Upper lobe of left lung (tissue), 4 donors: Measurements from ENCODE around the gene KCNJ18.
"Not testable (repeated sequence)": the region's sequence is repeated elsewhere in the genome, so short reads cannot be mapped to it uniquely, and the experiment has no call there.

Experiments
- EP300 ChIP-seq, 4 donors: sonication (generic); formaldehyde crosslinking; IDR thresholded peaks; one replicate each; pipeline ENCODE4 v1.5.1; 2017; ENCODE audit warnings: antibody characterized with exemption in 4 of 4, control low read depth in 2 of 4
- POLR2A ChIP-seq, 4 donors: fragments of 450-650 bp; IDR thresholded peaks; one replicate each; pipeline ENCODE4 v1.5.1; 2016 to 2017; ENCODE audit warnings: antibody characterized with exemption in 4 of 4, mild to moderate bottlenecking in 2 of 4
- TF ChIP-seq, protein P1 (sequence below), 6 experiments: fragments of 450-650 bp in 4 of 6; fragments of 200-600 bp in 2 of 6; sonication (generic) in 2 of 6; IDR thresholded peaks; one replicate each; pipeline ENCODE4 v1.5.1; 2016 to 2019; ENCODE audit warnings: antibody characterized with exemption in 6 of 6

DNA sequence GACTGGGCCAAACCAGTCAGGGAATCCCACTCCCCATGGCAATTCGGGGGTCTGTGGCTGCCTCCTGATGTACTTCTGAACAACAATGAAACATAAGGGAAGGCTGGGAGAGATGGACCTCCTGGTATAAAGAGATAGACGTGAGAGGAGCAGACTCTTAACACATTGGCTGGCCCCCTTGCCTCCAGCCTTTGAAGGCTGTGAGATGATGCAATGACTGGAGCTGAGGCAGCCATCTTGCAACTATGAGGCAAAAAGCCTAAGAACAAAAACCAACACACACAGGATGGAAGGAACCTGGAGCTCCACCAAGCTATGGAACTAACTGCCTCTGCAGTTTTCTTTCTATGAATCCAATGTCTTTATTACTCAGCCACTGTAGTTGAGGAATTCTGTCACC lies 58.8 kb downstream of the KCNJ18 start:
- TF ChIP-seq, protein P1, sequence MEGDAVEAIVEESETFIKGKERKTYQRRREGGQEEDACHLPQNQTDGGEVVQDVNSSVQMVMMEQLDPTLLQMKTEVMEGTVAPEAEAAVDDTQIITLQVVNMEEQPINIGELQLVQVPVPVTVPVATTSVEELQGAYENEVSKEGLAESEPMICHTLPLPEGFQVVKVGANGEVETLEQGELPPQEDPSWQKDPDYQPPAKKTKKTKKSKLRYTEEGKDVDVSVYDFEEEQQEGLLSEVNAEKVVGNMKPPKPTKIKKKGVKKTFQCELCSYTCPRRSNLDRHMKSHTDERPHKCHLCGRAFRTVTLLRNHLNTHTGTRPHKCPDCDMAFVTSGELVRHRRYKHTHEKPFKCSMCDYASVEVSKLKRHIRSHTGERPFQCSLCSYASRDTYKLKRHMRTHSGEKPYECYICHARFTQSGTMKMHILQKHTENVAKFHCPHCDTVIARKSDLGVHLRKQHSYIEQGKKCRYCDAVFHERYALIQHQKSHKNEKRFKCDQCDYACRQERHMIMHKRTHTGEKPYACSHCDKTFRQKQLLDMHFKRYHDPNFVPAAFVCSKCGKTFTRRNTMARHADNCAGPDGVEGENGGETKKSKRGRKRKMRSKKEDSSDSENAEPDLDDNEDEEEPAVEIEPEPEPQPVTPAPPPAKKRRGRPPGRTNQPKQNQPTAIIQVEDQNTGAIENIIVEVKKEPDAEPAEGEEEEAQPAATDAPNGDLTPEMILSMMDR (IDR thresholded peaks at IDR 0.05) = not testable (repeated sequence)
- not testable (repeated sequence) for TF ChIP-seq POLR2A, EP300 (IDR thresholded peaks at IDR 0.05)
